ENCODE data around the gene BICD2.
A peak's percentile ranks its signal among the peaks of the same experiment; 100 is the strongest.

BICD2 gene

GRCh38 chr9:92727716-92728700, 36.6 kb downstream of the BICD2 start:
- no peak for DNase-seq (ENCODE audit: low read depth in 2 of 2)

GRCh38 chr9:92726971-92727715, 37.5 kb downstream of the BICD2 start:
- DNase-seq (ENCODE audit: low read depth in 2 of 2): no peak

DNA sequence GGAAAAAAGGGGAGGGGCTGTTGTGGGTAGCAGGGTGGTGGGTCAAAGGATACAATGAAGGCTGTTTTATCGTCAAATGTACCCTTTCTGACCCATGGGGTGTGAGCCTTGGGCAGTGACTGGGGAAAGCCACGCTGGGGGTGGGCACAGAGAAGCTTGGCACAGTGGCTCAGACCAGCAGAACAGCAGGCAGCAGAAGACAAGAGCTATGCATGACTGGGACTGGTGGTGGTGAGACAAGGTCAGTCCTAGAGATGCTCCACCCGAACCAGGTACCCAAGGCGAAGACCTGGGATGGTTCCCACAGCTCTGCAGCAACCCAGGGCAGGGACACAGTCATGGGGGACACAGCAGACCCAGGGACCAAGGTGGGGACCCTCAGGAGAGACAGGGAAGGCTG, 38.3 kb downstream of the BICD2 start:
- no peak for DNase-seq (ENCODE audit: low read depth in 2 of 2)

DNA sequence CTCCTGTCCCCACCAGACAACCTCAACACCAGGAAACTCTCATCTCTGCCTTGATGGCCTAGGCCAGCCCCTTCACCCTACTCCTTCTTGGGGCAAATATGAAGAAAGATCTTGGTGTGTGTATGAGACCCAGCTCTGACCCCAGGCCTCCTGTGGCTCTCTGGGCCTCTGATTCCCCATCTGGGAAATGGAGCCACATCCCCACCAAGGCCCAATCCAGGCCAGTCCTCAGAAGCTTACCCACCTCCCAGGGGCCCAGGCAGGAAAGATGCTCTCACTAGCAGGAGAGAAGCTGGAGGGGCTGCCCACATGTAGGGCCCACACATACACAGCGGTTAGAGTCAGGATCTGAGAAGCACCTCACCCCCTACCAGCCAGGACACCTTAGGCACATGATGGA, 38.9 kb downstream of the BICD2 start:
- DNase-seq (ENCODE audit: low read depth in 2 of 2): no peak

GRCh38 chr9:92725266-92725545, 39.4 kb downstream of the BICD2 start:
- no peak for DNase-seq (ENCODE audit: low read depth in 2 of 2)

DNA sequence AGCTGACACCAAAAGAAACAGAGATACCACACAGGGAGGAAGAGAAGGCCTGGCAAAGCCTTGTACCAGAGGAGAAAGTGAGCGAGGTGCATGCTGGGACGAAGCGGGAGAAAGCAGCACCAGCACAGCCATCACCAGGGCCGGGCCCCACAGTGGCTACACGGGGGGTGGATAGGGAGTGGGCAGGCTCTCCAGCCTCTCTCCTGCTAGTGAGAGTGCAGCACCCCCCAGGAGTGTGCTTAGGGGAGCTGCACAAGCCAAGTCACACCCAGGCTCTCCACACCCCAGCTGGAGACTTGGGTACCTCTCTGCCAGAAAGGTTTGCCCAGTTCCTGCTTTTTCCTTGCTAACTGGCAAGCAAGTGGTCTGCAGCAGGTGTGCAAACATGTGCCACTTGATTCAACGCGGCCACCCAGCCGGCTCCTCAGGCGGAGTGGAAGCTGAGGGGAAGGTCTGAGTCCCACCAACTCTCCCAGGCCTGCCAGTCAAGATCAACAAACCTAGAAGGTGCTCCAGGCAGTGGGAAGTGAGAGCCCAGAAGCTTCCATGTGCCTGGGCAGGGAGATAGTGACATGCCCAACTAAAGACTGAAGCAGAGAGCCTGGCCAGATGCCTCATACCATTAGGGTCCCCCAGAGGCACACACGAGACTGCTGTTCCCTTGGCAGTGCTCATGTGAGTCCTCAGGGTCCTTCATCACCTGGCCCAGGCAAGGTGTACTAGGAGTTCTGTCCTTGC, 39.9 kb downstream of the BICD2 start:
- no peak for DNase-seq (ENCODE audit: low read depth in 2 of 2)

- no peak for DNase-seq (ENCODE audit: low read depth in 2 of 2)
Measured at GRCh38 chr9:92723801-92724323, 40.8 kb downstream of the BICD2 start.

- no peak for DNase-seq (ENCODE audit: low read depth in 2 of 2)
Measured at GRCh38 chr9:92723299-92723625, 41.4 kb downstream of the BICD2 start.

GRCh38 chr9:92722386-92723298, 42.0 kb downstream of the BICD2 start:
- DNase-seq (ENCODE audit: low read depth in 2 of 2): no peak

DNA sequence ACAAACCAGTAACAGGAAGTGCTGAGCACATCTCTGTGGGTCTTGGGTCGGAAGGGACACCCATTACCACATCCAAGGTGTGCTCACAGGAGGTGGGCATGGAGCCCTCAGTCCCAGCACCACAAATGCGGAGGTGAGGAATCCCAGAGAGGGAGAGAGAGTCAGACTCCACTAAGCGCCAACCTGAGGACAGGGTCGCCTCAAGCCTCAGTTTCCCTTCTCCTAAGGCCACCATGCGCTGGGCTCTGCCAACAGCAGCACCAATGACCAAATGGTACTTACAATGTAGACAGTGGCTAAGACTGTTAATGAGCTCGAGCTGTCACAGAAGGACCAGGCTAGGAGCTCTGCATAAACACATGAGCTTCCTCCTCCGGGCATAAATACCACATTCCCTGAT, 43.1 kb downstream of the BICD2 start:
- no peak for DNase-seq (ENCODE audit: low read depth in 2 of 2)

DNA sequence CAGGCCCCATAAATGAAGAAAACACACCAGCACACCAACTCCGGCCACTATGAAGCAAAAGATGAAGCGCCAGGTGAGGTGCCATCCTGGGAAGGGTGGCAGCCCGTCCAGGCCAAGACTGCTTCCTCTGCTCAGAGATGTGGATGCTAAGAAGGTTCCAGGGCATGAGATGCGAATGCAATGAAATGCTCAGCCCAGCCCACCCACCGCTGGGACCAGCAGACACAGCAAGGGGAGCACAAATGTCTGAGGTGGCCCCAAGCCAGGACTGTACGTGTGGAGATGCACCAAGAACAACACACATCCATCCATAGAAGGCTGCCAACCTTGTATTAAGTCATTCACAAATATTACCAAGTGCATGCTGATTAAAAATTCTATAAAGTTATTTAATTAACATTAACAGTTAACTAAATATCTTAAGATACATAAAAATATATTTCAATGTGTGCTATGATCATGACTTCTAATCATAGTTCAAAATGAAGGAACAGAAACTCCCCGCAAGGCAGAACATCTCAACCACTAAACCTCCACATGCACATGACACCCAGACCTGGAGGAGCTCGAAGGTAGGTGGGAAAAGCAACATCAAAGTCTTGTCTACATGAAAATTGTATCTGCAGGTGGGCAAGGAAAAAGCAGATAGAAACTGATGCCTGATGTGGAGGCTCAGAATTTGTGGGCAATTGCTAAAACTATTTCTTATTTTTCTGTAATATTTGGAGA, 43.7 kb downstream of the BICD2 start:
- no peak for DNase-seq (ENCODE audit: low read depth in 2 of 2)

DNA sequence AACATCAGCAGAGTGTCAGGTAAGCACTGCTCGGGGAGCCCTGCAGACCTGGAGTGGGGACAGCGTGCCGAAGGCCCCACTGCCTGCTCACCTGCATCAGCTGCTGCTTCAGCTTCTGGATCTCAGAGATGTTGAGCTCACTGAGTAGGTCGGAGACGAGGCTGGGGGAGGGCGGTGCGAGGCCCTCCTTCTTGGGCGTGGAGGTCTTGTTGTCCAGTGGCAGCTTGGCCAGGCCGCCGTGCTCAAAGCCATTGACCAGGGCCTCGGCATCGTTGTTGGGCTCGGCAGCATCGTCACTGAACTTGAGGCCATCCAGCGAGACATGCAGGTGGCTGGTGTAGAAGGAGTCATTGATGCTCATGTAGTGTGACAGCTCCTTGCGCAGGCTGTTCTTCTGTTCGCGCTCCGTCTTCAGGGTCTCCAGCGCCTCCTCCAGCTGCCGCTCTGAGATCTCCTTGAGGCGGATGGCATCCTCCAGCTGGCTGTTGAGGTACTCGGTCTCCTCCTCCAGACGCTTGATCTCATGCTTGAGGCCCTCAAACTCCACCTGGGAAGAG, 44.3 kb downstream of the BICD2 start:
- no peak for DNase-seq (ENCODE audit: low read depth in 2 of 2)

GRCh38 chr9:92719028-92719647, 45.5 kb downstream of the BICD2 start:
- no peak for DNase-seq (ENCODE audit: low read depth in 2 of 2)

- no peak for DNase-seq (ENCODE audit: low read depth in 2 of 2)
Measured at GRCh38 chr9:92718086-92719001, 46.3 kb downstream of the BICD2 start.

- no peak for DNase-seq (ENCODE audit: low read depth in 2 of 2)
Measured at GRCh38 chr9:92717201-92718085, 47.2 kb downstream of the BICD2 start.

DNA sequence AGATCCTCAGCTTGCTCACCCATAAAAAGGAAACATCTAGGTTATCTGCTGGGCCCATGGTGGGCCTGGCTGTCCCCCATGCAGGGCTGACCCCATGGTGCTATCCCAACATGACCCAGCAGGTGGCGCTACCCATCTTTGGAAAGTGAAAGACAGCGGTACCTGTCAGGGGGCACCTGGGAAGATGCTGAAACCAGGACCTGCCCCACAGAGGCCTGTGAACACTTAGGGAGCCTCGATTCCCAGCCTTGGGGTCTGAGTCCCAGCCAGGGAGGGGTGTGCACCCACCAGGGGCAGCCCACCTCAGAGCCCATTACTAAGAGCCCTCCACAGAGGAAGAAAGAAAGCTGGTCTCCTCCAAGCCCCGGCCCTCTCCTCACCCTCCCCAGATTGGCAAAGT, 48.1 kb downstream of the BICD2 start:
- peak; percentile 71 to 83 for DNase-seq (ENCODE audit: low read depth in 2 of 2)

DNA sequence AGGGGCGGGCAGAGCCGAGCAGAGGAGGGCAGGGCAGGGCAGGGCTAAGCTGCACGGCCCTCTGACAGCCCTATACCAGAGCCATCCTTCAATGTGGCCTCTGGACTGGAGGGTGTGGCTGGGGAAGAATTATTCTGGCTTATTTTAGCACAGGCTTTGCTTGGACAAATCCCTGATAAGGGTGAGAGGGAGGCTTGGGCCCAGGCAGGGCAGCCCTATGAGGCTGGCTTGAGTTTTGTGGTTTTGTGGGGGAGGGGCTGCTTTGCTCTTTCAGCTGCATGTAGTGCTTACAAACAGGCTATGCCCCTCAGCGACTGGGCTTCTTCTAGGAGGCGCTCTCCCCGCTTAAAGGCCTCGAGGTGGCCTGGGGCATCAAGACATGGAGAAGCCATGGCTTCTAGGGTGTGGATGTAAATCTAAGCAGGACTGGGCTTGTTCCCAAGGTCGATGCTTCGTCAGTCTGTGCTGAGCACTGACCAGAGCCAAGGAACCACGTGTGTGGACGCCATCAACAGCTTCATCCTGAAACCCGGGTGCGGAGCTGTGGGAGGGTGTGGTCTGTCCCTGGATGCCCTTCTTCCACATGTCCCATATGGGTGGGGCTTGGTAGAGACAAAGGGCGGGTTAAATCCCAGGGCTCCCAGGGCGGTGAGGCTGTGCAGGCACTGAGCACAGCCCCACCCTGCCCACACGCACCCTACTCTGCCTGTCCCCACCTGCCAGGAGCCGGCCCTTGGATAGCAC, 49.0 kb downstream of the BICD2 start:
- no peak for DNase-seq (ENCODE audit: low read depth in 2 of 2)
